GM08714 (cell line): Measurements from ENCODE around the gene PFN3.
"Not testable (repeated sequence)": the region's sequence is repeated elsewhere in the genome, so short reads cannot be mapped to it uniquely, and the experiment has no call there.

Source experiments
- H3K4me3 ChIP-seq: fragments of 200-500 bp; sonication (Bioruptor generic); 2 replicates; pipeline ENCODE4 v1.5.1; 2014; ENCODE audit warnings: mild to moderate bottlenecking, low read length, inconsistent platforms
- ZNF274 ChIP-seq: IDR thresholded peaks from 2 replicates; pipeline ENCODE4 v1.6.1; 2012; ENCODE audit warnings: mild to moderate bottlenecking, low read depth, low read length

The PFN3 gene

GRCh38 chr5:177384134-177384533 lies 16.3 kb downstream of the PFN3 start, which contains the start of gene SLC34A1:
TSS of gene SLC34A1 (plus strand) at chr5:177384434. CDS start at chr5:177385742, 1,308 bp downstream.
- TF ChIP-seq ZNF274, result no peak
- H3K4me3 ChIP-seq, result no peak within 1 kb of the TSS

DNA sequence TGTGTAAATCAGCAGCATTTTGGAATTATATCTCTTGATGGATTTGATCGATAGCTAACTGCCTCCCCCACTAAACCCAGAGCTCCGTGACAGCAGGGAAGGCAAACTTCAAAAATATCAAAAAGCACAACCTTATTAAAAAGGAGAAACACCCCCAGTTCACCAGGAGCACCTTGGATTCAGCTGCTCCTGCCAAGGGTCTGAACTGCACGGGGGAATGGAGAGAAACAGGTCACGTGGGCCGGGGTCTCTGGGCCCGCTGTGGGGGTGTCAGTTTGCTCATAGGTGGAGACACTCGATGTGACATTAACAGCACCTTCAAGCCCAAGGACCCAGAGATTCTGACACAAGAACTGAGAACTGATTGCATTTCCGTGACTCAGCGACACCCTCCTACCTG lies 17.3 kb downstream of the PFN3 start:
- no peak overlapping the region for H3K4me3 ChIP-seq
- TF ChIP-seq ZNF274, result no peak

- TF ChIP-seq ZNF274, result no peak
- no peak overlapping the region for H3K4me3 ChIP-seq
These were observed 17.9 kb downstream of the PFN3 start for GRCh38 chr5:177382423-177383029.

DNA sequence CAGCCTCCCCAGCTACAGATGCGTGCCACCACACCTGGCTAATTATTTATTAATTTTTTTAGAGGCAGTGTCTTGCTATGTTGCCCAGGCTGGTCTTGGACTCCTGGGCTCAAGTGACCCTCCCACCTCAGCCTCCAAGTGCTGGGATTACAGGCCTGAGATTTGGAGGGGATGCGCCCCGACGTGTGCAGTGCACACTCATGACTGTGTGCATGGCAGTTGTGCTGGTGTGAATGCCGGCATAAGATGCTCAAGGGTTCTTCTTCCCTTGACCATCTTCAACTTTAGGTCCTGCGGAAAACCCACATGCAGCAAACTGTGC lies 19.7 kb downstream of the PFN3 start:
- no peak for TF ChIP-seq ZNF274
- no peak overlapping the region for H3K4me3 ChIP-seq

DNA sequence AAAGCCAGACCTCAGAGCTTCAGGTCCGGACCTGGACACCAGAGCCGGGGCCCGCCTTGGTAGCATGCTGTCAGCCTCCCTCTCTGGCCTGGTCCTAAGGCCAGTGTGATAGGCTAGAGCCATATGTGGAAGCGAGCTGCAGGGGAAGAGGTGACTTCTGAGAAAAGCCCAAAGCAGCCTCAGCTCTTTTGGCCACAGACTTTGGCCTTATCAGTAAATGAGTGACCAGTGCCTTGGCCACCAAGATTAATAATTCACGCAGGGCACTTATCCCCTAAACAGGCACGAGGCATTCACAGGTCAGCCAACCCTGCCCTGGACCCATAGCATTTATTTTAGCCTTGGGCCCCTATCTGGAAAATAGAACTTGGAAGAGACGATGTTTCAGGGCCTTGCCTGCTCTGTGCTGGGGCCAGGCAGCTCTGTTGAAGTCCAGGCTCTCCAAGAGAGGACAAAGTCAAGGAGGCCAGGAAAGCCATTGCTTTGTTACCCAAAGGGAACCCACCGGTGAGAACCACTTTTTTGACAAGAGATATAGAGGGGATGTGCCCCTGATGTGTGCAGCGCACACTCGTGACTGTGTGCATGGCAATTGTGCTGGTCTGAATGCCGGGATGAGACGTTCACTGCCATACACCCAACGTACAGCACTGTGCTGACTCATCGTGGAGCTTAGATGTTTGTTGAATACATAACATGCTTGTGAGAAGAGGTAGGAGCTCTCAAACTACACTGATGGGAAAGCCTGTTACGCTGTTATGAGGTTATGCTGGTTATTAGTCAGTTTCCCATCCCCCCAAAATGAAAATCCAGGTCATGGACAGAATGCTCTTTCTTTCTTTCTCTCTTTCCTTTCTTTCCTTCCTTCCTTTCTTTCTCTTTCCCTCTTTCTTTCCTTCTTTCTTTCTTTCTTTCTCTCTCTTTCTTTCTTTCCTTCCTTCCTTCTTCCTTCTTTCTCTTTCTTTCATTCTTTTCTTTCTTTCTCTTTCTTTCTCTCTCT lies 21.3 kb downstream of the PFN3 start:
- no peak for TF ChIP-seq ZNF274

GRCh38 chr5:177377851-177378776 lies 22.3 kb downstream of the PFN3 start:
- H3K4me3 ChIP-seq, result no peak overlapping the region
- no peak for TF ChIP-seq ZNF274

More for the DNA sequence above, 21.3 kb downstream of the PFN3 start:
- H3K4me3 ChIP-seq, result no peak overlapping the region

DNA sequence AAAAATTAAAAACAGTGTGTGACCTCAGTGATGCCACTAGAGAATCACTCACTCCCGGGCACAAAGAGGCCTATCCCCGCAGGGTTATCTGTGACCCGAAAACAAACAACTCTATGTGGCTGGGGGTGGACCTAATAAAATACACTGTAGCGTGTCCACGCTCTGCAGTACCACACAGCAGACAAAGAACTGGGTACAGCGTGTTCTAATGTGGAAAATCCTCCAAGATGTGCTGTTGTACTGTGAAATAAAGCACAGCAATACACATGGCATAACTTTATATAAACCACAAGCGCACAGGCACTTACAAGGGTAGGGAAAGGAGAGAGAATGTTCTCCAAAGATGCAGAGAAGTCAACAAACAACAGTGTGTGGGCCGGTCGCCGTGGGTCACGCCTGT lies 24.4 kb downstream of the PFN3 start:
- no peak overlapping the region for H3K4me3 ChIP-seq
- TF ChIP-seq ZNF274, result no peak

DNA sequence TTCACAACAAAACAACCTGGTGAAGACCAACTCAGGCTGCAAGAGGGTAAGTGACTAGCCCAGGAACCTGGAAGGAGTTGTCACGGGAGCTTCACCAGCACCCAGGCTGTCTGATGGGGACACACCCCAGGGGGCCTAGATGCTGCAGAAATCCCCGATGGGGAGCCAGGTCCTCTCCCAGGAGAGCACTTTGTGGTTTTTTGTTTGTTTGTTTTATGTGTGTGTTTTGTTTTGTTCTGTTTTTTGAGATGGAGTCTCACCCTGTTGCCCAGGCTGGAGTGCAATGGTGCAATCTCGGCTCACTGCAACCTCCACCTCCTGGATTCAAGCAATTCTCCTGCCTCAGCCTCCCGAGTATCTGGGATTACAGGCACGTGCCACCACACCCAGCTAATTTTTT lies 24.9 kb downstream of the PFN3 start:
- H3K4me3 ChIP-seq, result not testable (repeated sequence)

GRCh38 chr5:177374211-177374610 lies 26.2 kb downstream of the PFN3 start:
- no peak overlapping the region for H3K4me3 ChIP-seq
- no peak for TF ChIP-seq ZNF274

DNA sequence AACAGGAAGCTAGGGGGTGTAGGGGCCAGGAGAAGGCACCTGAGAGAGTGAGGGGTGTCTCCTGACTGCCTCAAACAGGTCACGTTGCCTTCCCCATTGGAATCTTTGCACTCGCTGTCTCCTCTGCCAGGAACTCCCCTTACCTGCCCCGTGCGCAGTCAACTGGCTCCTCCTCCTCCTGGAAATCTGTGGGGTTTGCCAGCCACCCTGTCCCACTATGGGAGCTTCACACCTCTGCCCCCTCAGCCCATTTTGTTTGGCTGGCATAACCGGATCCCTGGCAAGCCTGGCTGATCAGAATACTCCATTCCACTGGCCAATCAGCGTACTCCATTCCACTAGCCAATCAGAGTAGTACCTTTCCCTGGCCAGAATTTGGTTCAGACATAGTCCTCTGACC lies 26.7 kb downstream of the PFN3 start:
- no peak for TF ChIP-seq ZNF274
- H3K4me3 ChIP-seq, result no peak overlapping the region

DNA sequence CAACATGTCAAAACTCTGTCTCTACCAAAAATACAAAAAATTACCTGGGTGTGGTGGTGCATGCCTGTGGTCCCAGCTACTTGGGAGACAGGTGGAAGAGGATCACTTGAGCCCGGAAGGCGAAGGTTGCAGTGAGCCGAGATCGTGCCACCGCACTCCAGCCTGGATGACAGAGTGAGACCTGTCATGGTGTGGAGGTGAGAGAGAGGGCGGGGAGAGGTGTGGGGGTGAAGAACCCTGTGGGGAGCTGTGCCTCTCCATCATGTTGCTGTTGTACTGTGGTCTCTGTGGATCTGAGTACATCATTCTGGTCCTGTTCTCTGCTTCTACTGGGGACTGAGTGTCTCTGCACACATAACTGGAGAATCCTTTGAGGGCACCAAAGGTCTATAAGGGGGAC lies 27.6 kb downstream of the PFN3 start:
- TF ChIP-seq ZNF274, result no peak
- H3K4me3 ChIP-seq, result no peak overlapping the region

DNA sequence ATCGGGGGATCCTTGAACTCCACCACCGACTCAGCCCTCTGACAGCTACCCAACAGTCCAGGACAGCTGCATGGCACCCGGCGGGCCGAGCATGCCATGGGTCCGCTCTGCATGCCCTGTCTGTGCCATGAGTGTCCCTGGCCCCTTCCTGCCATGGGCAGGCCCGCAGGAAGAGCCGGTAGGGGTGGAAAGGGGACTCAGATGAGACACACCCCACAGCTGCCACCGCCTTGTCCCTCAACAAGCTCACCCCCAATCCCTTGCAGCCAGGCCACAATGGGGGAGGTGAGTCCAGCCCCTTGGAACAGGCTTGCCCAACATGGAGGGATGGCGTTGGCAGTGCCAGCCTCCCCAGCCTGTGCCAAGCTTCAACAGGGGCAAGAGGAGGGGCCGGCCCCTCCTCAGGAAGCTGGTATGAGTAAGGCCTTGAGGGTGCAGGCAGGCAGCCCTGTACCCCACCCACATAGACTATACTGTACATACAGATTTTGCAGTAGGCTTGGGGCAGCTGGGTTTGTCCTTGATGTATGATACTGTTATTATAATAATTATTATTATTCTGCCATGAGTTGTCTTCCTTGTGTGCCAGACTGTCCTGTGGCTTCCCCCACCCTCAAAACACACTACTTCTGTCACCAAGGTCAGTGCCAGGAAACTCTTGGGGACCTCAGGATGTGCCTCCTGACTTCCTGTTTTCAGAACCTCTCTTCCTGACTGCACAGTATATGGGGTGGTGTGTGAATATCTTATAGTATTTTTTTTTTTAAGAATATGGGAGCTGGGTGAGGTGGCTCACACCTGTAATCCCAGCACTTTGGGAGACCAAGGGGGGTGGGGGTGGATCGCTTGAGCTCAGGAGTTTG lies 28.2 kb downstream of the PFN3 start:
- no peak overlapping the region for H3K4me3 ChIP-seq
- no peak for TF ChIP-seq ZNF274

- TF ChIP-seq ZNF274, result no peak
- H3K4me3 ChIP-seq, result no peak overlapping the region
These were observed 29.1 kb downstream of the PFN3 start for GRCh38 chr5:177371120-177372033.
